ENCODE results near the gene MRE11. TPM values are rescaled to one million over a fixed set of nuclear protein-coding genes. Genes with fewer than 3 reads are reported as not detected.

MRE11 gene
- polyA plus RNA-seq, 1 donor (not counting 4 experiments of a cell fraction or from before 2014, with no cell fraction given): 12.4 TPM

DNA sequence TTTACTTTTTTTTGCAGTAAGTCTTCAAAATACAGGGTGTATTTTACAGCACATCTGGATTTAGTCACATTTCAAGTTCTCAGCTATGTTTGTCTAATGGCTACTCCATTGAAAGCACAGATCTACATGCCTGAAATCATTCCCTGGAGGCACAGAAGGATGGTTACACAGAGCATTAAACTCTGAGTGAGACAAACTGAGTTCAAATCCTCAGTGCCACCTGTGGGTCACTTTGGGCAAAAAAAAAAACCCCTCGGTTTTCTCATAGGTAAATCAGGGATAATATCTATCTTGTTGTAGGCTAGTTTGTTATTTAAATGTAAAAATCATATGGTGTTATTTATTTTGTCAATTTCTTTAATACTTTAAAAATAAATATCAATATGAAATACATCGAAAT, 7.9 kb upstream of the MRE11 start:
- no peaks in the 10 kb centered on the region for H3K9me3 ChIP-seq (ENCODE audit: control insufficient read depth, low read depth, low read length)
- H3K27ac ChIP-seq (ENCODE audit: control insufficient read depth, insufficient read depth, low read length): no peak overlapping the region
- peaks cover 4 to 6% of the 10 kb centered on the region in 2 experiments for H3K36me3 ChIP-seq (ENCODE audit: control insufficient read depth in 2 of 2, extremely low read depth in 1 of 2, insufficient read depth in 2 of 2, low read length in 2 of 2)
- no peak for FAIRE-seq
- DNase-seq (ENCODE audit: low read depth, low spot score): no peak
- no peak overlapping the region for H3K9ac ChIP-seq (ENCODE audit: control insufficient read depth, extremely low read depth, insufficient read depth, low read length)
- H3K4me3 ChIP-seq (ENCODE audit: control insufficient read depth in 2 of 3, extremely low read depth in 1 of 3, insufficient read depth in 2 of 3, low read depth in 1 of 3, low read length in 3 of 3): no peak overlapping the region
- H3K79me2 ChIP-seq (ENCODE audit: control insufficient read depth, insufficient read depth, low read length): no peaks in the 10 kb centered on the region
- TF ChIP-seq CTCF (optimal IDR thresholded peaks at IDR 0.05 in 1 of 3, IDR thresholded peaks at IDR 0.05 in 1 of 3, conservative IDR thresholded peaks at IDR 0.05 in 1 of 3; ENCODE audit: extremely low read depth in 1 of 3, insufficient read depth in 2 of 3, low read length in 3 of 3) (no peak), EZH2 (IDR thresholded peaks at IDR 0.05; ENCODE audit: low read length) (no peak)
- no peak overlapping the region for H2AFZ ChIP-seq (ENCODE audit: control insufficient read depth, low read length)
- no peaks in the 10 kb centered on the region for H3K4me1 ChIP-seq (ENCODE audit: control insufficient read depth, extremely low read depth, insufficient read depth, low read length)
- no peaks in the 10 kb centered on the region for H3K27me3 ChIP-seq (ENCODE audit: control insufficient read depth, extremely low read depth, insufficient read depth, low read length)
- H3K9me1 ChIP-seq (ENCODE audit: control insufficient read depth, extremely low read depth, insufficient read depth, low read length): no peaks in the 10 kb centered on the region
- no peaks in the 10 kb centered on the region for H4K20me1 ChIP-seq (ENCODE audit: control insufficient read depth, extremely low read depth, insufficient read depth, low read length)
- dilution Hi-C loops (cut with MboI; ENCODE audit: extremely low pct_ligation_motif_present, low sequenced_read_pairs): no loop called here
- H3K4me2 ChIP-seq (ENCODE audit: control insufficient read depth, extremely low read depth, insufficient read depth, low read depth, low read length): no peak overlapping the region

DNA sequence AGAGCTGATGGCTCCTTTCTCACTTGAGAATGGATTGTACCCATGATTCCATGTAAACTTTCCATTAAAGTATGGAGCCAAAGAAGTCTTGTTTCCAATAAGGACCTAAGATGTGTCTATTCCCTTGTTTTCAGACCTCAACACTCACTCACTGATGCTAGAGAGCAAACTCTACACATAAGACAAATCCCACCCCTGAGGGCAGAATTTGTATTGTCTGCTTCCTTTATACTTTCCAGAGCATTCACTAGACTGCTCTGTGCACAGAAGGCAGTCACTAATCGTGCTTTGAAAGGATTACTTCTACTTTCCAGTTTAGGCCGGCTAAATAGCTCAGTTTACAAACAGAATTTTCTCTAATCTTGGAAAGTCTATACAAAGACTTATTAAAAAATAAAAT, 6.5 kb upstream of the MRE11 start:
- peaks cover 4 to 6% of the 10 kb centered on the region in 2 experiments for H3K36me3 ChIP-seq (ENCODE audit: control insufficient read depth in 2 of 2, extremely low read depth in 1 of 2, insufficient read depth in 2 of 2, low read length in 2 of 2)
- dilution Hi-C loops (cut with MboI; ENCODE audit: extremely low pct_ligation_motif_present, low sequenced_read_pairs): no loop called here
- H3K9me1 ChIP-seq (ENCODE audit: control insufficient read depth, extremely low read depth, insufficient read depth, low read length): no peaks in the 10 kb centered on the region
- FAIRE-seq (no peak), DNase-seq (ENCODE audit: low read depth, low spot score) (no peak)
- no peak overlapping the region for H3K4me3 ChIP-seq (ENCODE audit: control insufficient read depth in 2 of 3, extremely low read depth in 1 of 3, insufficient read depth in 2 of 3, low read depth in 1 of 3, low read length in 3 of 3)
- no peak overlapping the region for H2AFZ ChIP-seq (ENCODE audit: control insufficient read depth, low read length)
- TF ChIP-seq EZH2 (IDR thresholded peaks at IDR 0.05; ENCODE audit: low read length) (no peak), CTCF (optimal IDR thresholded peaks at IDR 0.05 in 1 of 3, IDR thresholded peaks at IDR 0.05 in 1 of 3, conservative IDR thresholded peaks at IDR 0.05 in 1 of 3; ENCODE audit: extremely low read depth in 1 of 3, insufficient read depth in 2 of 3, low read length in 3 of 3) (no peak)
- no peaks in the 10 kb centered on the region for H4K20me1 ChIP-seq (ENCODE audit: control insufficient read depth, extremely low read depth, insufficient read depth, low read length)
- no peaks in the 10 kb centered on the region for H3K9me3 ChIP-seq (ENCODE audit: control insufficient read depth, low read depth, low read length)
- no peak overlapping the region for H3K4me2 ChIP-seq (ENCODE audit: control insufficient read depth, extremely low read depth, insufficient read depth, low read depth, low read length)
- H3K27ac ChIP-seq (ENCODE audit: control insufficient read depth, insufficient read depth, low read length): no peak overlapping the region
- H3K4me1 ChIP-seq (ENCODE audit: control insufficient read depth, extremely low read depth, insufficient read depth, low read length): peaks cover 4% of the 10 kb centered on the region
- no peaks in the 10 kb centered on the region for H3K27me3 ChIP-seq (ENCODE audit: control insufficient read depth, extremely low read depth, insufficient read depth, low read length)
- H3K79me2 ChIP-seq (ENCODE audit: control insufficient read depth, insufficient read depth, low read length): peaks cover 2% of the 10 kb centered on the region
- no peak overlapping the region for H3K9ac ChIP-seq (ENCODE audit: control insufficient read depth, extremely low read depth, insufficient read depth, low read length)
